GM12875 (cell line): ENCODE data around the gene ZC3H15.

Source experiments
- H3K4me3 ChIP-seq: one replicate; pipeline ENCODE4 v1.5.1; 2011; ENCODE audit warnings: low read depth, low read length, control low read depth
- CTCF ChIP-seq: IDR thresholded peaks from 2 replicates; pipeline ENCODE4 v1.5.1; 2011; ENCODE audit warnings: low read depth, mild to moderate bottlenecking, control low read depth, inconsistent platforms, low read length, moderate library complexity, borderline replicate concordance; ENCODE audit not compliant: insufficient read depth

Gene ZC3H15

DNA sequence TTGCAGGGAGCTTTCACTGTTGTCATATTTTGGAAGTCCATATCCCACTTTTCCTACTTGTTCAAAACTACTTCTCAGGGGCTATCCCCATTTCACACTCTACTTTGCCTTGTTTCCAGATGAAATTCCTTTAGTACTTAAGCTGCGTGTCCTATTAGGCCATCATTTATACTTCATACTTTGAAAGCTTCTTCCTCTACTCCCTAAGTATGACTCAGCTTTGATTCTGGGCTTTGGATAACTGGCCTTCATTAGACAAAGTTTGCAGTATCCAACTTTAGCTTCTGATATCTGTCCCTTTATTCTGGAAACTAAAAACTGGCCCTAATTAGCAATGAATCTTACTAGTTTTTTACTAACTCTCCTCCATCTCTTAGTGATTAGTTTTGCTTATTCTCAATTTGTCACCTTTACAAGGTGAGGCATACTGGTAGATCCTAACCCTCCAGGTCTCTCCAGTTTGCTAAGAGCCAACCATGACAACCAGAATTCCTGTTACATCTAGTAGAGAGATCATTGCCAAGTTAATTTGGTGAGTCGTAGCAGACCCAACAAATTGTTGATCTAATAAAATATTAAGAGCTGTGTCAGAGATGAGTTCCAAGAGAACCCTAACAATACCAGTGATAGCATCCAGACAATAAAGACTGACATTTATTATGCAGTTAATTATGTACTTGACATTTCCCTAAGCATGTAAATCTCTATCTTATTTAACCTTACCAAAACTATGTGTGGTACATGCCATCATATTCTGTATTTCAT, 72.6 kb downstream of the ZC3H15 start:
- TF ChIP-seq CTCF, result no peak
- H3K4me3 ChIP-seq, result no peak overlapping the region
